HG03108 (cell line): ENCODE measurements around the gene C10orf71.

Source experiments
- ATAC-seq: cut with Tn5 transposase; IDR thresholded peaks from one replicate; pipeline ENCODE4 v1.9.1; 2021; ENCODE audit warnings: moderate library complexity; ENCODE audit not compliant: unreplicated experiment

The C10orf71 gene

GRCh38 chr10:49272251-49273081 is 26.5 kb upstream of the C10orf71 start:
- ATAC-seq: no peak

- no peak for ATAC-seq
These were observed 25.9 kb upstream of the C10orf71 start for GRCh38 chr10:49273082-49273465.

- ATAC-seq: no peak
These were observed 25.3 kb upstream of the C10orf71 start for GRCh38 chr10:49273626-49274025.

DNA sequence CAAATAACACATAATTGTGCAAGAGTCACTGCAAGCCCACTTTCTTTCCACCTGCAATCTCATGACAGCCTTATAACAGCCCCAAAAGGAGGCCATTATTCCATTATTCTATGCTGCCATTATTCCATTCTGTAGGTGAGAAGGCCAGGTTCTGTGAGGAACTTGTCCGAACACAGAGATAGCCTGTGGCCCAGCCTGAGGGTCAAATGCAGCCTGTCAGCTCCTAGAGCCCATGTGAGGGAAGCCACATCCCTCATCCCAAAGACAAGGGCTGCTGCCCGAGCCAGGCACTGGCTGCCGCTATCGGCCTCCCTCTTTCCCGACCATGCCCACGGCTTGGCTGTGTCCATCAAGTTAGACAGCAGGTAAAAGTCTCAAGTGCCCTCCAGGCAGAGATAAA is 24.1 kb upstream of the C10orf71 start:
- ATAC-seq: no peak

- no peak for ATAC-seq
These were observed 23.1 kb upstream of the C10orf71 start for GRCh38 chr10:49275896-49276295.

GRCh38 chr10:49276596-49276995 is 22.4 kb upstream of the C10orf71 start:
- no peak for ATAC-seq

DNA sequence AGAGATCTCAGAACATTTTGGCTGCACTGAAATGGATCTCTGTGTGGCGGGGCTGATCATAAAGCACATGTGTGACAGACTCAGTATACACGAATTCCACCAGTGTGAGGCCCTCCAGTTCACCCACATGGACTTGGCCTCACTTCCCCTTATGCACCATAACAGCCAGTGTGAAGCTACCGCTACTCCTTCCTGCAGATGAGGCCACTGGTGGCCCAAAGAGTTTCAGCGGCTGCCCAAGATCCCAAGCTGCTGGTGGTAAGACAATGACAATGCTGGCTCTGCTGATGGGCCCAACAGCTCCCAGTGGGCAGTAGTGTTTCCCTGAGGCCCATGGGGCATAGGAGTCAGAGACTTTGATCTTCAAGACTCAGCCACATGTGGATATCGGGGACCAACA is 21.0 kb upstream of the C10orf71 start:
- ATAC-seq: no peak

DNA sequence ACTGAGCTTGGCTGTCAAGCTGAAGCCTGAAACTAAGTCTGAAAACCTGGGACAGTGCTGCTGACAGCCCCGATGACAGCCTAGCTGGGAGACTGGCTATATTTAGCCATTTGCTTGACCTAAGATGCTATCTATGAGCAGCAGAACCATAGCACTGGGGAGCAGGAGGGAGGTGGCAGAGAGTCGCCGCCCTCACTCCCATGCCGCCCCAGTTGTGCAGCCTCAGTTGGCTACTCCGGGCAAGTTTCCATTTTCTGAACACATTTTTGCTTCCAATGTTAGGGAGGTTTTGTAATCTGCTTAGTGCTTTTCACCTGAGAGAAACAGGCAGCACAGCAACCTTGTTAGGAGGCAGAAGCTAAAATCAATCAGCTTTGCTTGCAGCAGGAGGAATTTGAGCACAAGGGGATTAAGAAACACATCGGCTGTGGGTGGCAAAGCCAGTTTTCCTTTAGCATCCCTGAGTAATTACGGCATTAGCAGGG is 20.4 kb upstream of the C10orf71 start:
- no peak for ATAC-seq

DNA sequence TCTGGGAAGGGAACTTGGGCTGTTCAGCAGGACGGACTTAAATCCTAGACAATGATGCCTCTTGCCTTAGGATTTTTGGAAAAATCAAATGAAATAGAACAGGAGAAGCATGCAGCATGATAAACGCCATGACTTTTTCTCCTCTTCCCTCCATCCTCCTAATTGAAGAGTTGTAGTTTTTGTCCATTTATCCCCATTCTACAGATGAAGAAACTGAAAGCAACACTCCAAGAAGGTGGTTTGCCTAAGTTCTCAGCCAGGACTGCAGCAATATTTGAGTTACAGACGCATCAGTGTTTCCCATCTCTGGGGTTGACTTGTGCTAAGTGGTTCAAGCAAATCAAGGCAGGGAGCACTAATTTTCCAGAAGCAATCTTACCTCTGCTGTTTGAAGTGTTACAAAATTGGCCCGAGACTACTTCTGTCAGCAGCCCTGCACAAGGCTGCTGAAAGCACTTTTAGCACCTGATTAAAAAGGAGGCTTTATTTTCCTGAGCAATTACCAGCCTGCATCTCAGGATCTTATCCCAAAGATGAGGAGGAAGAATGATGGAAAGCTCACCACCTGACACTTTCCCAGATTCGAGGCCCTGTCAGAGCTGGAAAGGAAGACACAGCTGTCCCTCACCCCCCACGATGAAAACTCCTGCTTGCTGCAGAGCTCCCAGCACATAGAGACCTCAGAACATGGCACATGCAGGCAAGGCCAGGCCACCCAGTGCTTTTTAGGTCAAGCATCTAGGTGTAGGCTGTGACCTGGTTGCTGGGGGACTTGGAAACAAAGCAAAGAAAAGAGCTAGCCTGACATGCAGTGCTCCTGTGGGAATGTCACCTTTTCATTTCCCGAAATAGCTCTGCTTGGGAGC is 19.7 kb upstream of the C10orf71 start:
- ATAC-seq: no peak

DNA sequence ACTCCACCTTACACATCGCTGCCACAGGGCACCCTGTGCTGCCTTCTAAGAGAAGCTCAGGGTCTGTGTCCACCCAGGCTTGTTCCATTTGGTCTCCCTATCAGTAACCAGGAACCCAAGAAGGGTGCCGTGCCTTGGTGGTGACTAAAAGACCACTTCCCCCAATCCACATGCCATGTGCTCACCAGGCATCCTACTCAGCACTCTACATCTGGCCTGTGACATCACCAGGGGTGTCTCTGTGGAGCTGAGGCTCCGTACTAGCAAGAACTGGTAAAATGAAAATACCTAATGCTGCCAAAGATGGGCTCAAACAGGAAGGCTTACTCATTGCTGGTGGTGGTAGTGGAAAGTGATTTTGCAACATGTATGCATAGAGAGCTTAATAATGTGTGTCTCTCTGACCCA is 19.0 kb upstream of the C10orf71 start:
- no peak for ATAC-seq

GRCh38 chr10:49281461-49281860 is 17.5 kb upstream of the C10orf71 start:
- ATAC-seq: no peak

DNA sequence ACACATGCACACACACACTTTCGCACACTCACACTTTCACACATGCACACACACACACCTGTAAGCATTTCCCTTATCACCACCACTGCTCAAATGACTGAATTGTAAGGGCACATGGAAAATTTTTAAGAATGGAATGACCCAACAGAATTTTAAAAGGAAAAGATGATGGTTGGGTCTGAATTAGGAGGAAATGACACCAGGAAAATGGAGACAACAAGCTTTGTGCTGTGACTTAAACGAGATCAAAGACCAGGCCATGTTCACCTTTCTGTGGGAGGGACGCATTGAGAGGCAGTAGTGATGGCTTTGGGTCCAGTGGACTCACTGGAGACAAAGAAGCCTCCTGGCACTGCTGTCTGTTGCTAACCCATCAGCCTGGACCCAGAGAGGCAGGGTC is 16.7 kb upstream of the C10orf71 start:
- no peak for ATAC-seq

- no peak for ATAC-seq
These were observed 16.1 kb upstream of the C10orf71 start for GRCh38 chr10:49282879-49283341.

DNA sequence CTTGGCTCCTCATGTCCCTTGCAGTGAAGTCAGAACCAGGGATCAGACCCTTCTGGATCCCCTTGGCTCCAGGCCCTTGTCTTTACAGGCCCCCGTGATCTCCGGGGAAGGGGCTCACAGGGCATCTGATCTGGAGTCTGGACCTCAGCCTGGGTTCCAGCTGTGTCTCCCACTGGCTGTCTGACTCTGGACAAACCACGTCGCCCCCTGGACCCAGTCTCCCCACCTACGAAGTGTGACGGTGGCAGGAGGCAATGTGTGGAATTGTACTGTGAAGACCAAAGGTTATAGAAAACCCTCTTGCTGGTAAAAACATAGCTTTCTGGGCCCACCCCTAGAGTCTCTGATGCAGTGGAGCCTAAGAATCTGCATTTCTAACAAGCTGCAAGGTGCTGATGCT is 15.5 kb upstream of the C10orf71 start:
- no peak for ATAC-seq

DNA sequence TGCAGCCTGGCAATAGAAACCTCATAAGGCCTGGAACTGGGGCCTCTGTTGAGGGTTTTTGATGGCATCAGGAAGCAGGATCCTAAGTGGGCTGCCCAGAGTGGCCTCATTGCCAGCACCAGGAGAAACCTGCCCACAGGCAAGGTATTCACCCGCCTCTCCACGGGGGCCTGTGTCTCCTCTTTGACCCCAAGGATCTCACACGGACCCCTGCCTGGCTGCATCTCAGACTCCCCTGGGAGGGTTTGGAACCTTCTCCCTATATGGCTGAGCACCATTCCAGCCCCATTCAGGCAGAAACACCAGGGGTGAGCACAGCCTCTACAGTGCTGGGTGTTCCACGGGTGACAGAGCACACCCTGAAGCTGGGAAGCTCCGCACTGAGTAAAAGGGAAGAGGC is 14.6 kb upstream of the C10orf71 start:
- ATAC-seq: no peak

GRCh38 chr10:49285232-49285631 is 13.7 kb upstream of the C10orf71 start:
- ATAC-seq: no peak

GRCh38 chr10:49286686-49287085 is 12.3 kb upstream of the C10orf71 start:
- no peak for ATAC-seq

DNA sequence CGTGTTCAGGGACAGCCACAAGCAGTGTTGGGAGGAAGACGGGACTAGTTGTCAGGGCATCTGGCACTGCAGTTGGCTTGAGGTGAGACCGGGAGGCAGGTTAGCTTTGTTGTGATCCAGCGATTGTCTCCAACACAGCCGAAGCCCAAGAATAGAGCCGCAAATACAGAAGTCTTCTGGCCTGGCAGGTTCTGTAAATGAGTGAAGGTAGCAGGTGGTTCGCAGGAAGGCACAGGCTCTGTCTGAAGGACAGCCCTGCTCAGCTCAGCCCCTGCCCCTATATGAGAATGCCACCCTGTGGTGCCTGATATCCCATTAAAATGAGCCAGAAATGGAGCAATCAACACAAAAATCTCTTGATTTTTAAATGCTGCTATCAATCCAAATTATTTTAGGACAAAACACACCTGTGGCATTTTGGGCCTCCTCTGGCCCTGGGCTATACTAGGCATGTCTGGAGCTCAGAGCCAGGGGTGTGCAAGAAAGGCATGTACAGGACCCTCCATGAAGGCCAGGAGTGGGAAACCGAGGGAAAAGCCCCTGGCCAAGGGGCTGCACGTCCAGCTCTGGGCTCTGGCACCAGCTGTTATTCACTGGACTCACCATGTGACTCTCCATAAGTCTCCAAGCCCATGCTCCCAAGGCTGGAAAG is 11.2 kb upstream of the C10orf71 start:
- no peak for ATAC-seq

- no peak for ATAC-seq
These were observed 10.5 kb upstream of the C10orf71 start for GRCh38 chr10:49288341-49289065.

DNA sequence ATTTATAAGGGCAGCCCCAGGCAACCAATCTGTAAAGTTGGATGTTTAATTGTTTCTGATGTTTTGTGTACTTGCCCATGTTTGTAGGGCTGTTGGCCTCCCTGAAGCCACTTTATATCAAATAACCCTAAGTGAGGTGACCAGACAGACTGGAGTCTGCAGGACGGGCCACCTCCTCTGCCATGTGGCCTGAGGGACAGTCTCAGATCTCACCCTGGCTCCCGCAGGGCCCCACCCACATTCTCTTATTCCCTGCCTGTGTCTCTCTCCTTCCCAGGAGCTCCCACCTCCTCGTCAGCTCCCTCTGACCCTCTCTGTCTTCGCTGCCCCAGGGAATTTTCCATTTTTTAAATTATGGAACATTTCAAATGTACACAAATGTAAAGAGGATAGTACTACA is 9.5 kb upstream of the C10orf71 start:
- no peak for ATAC-seq

GRCh38 chr10:49290131-49290530 is 8.8 kb upstream of the C10orf71 start:
- ATAC-seq: no peak
